Trophoblast cell (in vitro differentiated cells and primary cell): ENCODE results near the gene SCNN1G.

ENCODE experiments used
- DNase-seq, 2 donors: peaks; one replicate each; pipeline ENCODE4 v3.0.0-alpha.2; 2016
- H2AFZ ChIP-seq: 2 replicates; pipeline ENCODE4 v1.6.1; 2013; ENCODE audit warnings: low read length, moderate library complexity, mild to moderate bottlenecking; ENCODE audit not compliant: insufficient read depth, poor library complexity
- H2AK5ac ChIP-seq: 2 replicates; pipeline ENCODE4 v1.6.1; 2013; ENCODE audit warnings: mild to moderate bottlenecking, low read length
- H2BK120ac ChIP-seq: 2 replicates; pipeline ENCODE4 v1.6.1; 2013; ENCODE audit warnings: low read length, mild to moderate bottlenecking, moderate library complexity; ENCODE audit not compliant: insufficient read depth, poor library complexity
- H2BK12ac ChIP-seq: 2 replicates; pipeline ENCODE4 v1.6.1; 2013; ENCODE audit warnings: mild to moderate bottlenecking, low read length, moderate library complexity
- H2BK5ac ChIP-seq: 2 replicates; pipeline ENCODE4 v1.6.1; 2013; ENCODE audit warnings: low read length, low read depth, moderate library complexity, mild to moderate bottlenecking; ENCODE audit not compliant: poor library complexity
- H3K14ac ChIP-seq: 2 replicates; pipeline ENCODE4 v1.6.1; 2013; ENCODE audit warnings: mild to moderate bottlenecking, low read length
- H3K18ac ChIP-seq: 2 replicates; pipeline ENCODE4 v1.6.1; 2013; ENCODE audit warnings: mild to moderate bottlenecking, low read length
- H3K23ac ChIP-seq: 2 replicates; pipeline ENCODE4 v1.6.1; 2013; ENCODE audit warnings: low read length
- H3K27ac ChIP-seq: 2 replicates; pipeline ENCODE4 v1.5.1; 2013; ENCODE audit warnings: low read depth, mild to moderate bottlenecking, inconsistent platforms, low read length, moderate library complexity
- H3K27me3 ChIP-seq: 2 replicates; pipeline ENCODE4 v1.6.1; 2013; ENCODE audit warnings: inconsistent platforms, mild to moderate bottlenecking, low read length, moderate library complexity; ENCODE audit not compliant: insufficient read depth
- H3K36me3 ChIP-seq, 2 experiments: 1 replicate in 1 of 2; 2 replicates in 1 of 2; pipeline ENCODE4 v1.6.1; 2013; ENCODE audit warnings: low read length in 2 of 2, mild to moderate bottlenecking in 2 of 2, moderate library complexity in 1 of 2; ENCODE audit not compliant: insufficient read depth in 2 of 2, control insufficient read depth in 1 of 2
- H3K4ac ChIP-seq: 2 replicates; pipeline ENCODE4 v1.6.1; 2013; ENCODE audit warnings: low read depth, mild to moderate bottlenecking, low read length, moderate library complexity
- H3K4me1 ChIP-seq, 2 experiments: 1 replicate in 1 of 2; 2 replicates in 1 of 2; pipeline ENCODE4 v1.6.1; 2013; ENCODE audit warnings: low read length in 2 of 2, mild to moderate bottlenecking in 2 of 2, moderate library complexity in 1 of 2; ENCODE audit not compliant: insufficient read depth in 2 of 2, control insufficient read depth in 1 of 2
- H3K4me2 ChIP-seq: 2 replicates; pipeline ENCODE4 v1.6.1; 2013; ENCODE audit warnings: inconsistent platforms, mild to moderate bottlenecking, low read length, moderate library complexity
- H3K4me3 ChIP-seq: 2 replicates; pipeline ENCODE4 v1.5.1; 2013; ENCODE audit warnings: mild to moderate bottlenecking, low read depth, low read length, inconsistent platforms
- H3K79me1 ChIP-seq: one replicate; pipeline ENCODE4 v1.6.1; 2013; ENCODE audit warnings: low read length
- H3K79me2 ChIP-seq: 2 replicates; pipeline ENCODE4 v1.6.1; 2013; ENCODE audit warnings: low read length, mild to moderate bottlenecking; ENCODE audit not compliant: control insufficient read depth, insufficient read depth, poor library complexity
- H3K9ac ChIP-seq: 2 replicates; pipeline ENCODE4 v1.6.1; 2013; ENCODE audit warnings: mild to moderate bottlenecking, low read length
- H3K9me3 ChIP-seq: 2 replicates; pipeline ENCODE4 v1.6.1; 2013; ENCODE audit warnings: low read depth, mild to moderate bottlenecking, control low read depth, inconsistent platforms, low read length; ENCODE audit not compliant: insufficient read depth
- H4K12ac ChIP-seq: 2 replicates; pipeline ENCODE4 v1.6.1; 2013; ENCODE audit warnings: low read depth, mild to moderate bottlenecking, low read length, moderate library complexity
- H4K8ac ChIP-seq: 2 replicates; pipeline ENCODE4 v1.6.1; 2013; ENCODE audit warnings: low read depth, mild to moderate bottlenecking, low read length, moderate library complexity
- H4K91ac ChIP-seq: one replicate; pipeline ENCODE4 v1.6.1; 2013; ENCODE audit warnings: low read depth, mild to moderate bottlenecking, low read length, moderate library complexity
- WGBS: extraction: QIAGEN DNeasy Blood & Tissue Kit; methylation state at CpG from one replicate; pipeline ENCODE4 v1.1.7; 2013; ENCODE audit warnings: missing lambda C conversion rate; ENCODE audit not compliant: insufficient read length, insufficient coverage; ENCODE audit errors: extremely low coverage; 5-methylcytosine and 5-hydroxymethylcytosine counted together

Gene SCNN1G

GRCh38 chr16:23216658-23217246, 34.2 kb downstream of the SCNN1G start:
- Histone ChIP-seq H3K79me1 (no peaks in the 10 kb centered on the region), H3K9me3 (peaks cover 2% of the 10 kb centered on the region), H4K8ac (no peak overlapping the region), H2AFZ (no peak overlapping the region), H3K4me1 (no peaks in the 10 kb centered on the region), H4K91ac (no peak overlapping the region), H3K9ac (no peak overlapping the region), H2AK5ac (no peak overlapping the region), H3K23ac (no peak overlapping the region), H2BK12ac (no peak overlapping the region), H3K14ac (no peak overlapping the region), H3K79me2 (no peaks in the 10 kb centered on the region), H3K27me3 (no peaks in the 10 kb centered on the region), H3K4me3 (no peak overlapping the region), H3K36me3 (no peaks in the 10 kb centered on the region), H3K18ac (no peak overlapping the region), H2BK120ac (no peak overlapping the region), H2BK5ac (no peak overlapping the region), H4K12ac (no peak overlapping the region), H3K4me2 (no peak overlapping the region), H3K27ac (no peak overlapping the region), H3K4ac (no peak overlapping the region)
- DNase-seq, result no peak
- WGBS, result no CpG with 5 or more reads among the region's 4 CpGs

GRCh38 chr16:23217646-23218045, 35.1 kb downstream of the SCNN1G start:
- Histone ChIP-seq H3K9ac (no peak overlapping the region), H3K23ac (no peak overlapping the region), H2BK120ac (no peak overlapping the region), H4K12ac (no peak overlapping the region), H3K4me2 (no peak overlapping the region), H2AK5ac (no peak overlapping the region), H2BK12ac (no peak overlapping the region), H3K4me3 (no peak overlapping the region), H3K79me2 (no peaks in the 10 kb centered on the region), H3K14ac (no peak overlapping the region), H3K9me3 (no peaks in the 10 kb centered on the region), H3K27ac (no peak overlapping the region), H3K4ac (no peak overlapping the region), H2AFZ (no peak overlapping the region), H3K4me1 (no peaks in the 10 kb centered on the region), H3K27me3 (no peaks in the 10 kb centered on the region), H4K8ac (no peak overlapping the region), H3K36me3 (no peaks in the 10 kb centered on the region), H3K79me1 (no peaks in the 10 kb centered on the region), H3K18ac (no peak overlapping the region), H2BK5ac (no peak overlapping the region), H4K91ac (no peak overlapping the region)
- WGBS, result no CpG with 5 or more reads among the region's 8 CpGs
- DNase-seq, result no peak

GRCh38 chr16:23222929-23223328, 40.4 kb downstream of the SCNN1G start:
- Histone ChIP-seq H3K36me3 (no peaks in the 10 kb centered on the region), H3K4me2 (no peak overlapping the region), H3K79me2 (no peaks in the 10 kb centered on the region), H3K14ac (no peak overlapping the region), H3K4ac (no peak overlapping the region), H2AK5ac (no peak overlapping the region), H3K27ac (no peak overlapping the region), H3K18ac (no peak overlapping the region), H2BK12ac (no peak overlapping the region), H3K79me1 (no peaks in the 10 kb centered on the region), H3K23ac (no peak overlapping the region), H4K12ac (no peak overlapping the region), H4K8ac (no peak overlapping the region), H4K91ac (no peak overlapping the region), H3K27me3 (no peaks in the 10 kb centered on the region), H3K9ac (no peak overlapping the region), H2AFZ (no peak overlapping the region), H3K4me3 (no peak overlapping the region), H3K9me3 (peaks cover 2% of the 10 kb centered on the region), H3K4me1 (no peaks in the 10 kb centered on the region), H2BK5ac (no peak overlapping the region), H2BK120ac (no peak overlapping the region)
- DNase-seq, result no peak

GRCh38 chr16:23223368-23223767, 40.8 kb downstream of the SCNN1G start:
- no peak overlapping the region for H2AK5ac ChIP-seq
- no peaks in the 10 kb centered on the region for H3K36me3 ChIP-seq
- H3K4me1 ChIP-seq, result no peaks in the 10 kb centered on the region
- no peaks in the 10 kb centered on the region for H3K79me1 ChIP-seq
- H3K4ac ChIP-seq, result no peak overlapping the region
- no peak overlapping the region for H3K9ac ChIP-seq
- H4K8ac ChIP-seq, result no peak overlapping the region
- H3K9me3 ChIP-seq, result peaks cover 2% of the 10 kb centered on the region
- H3K14ac ChIP-seq, result no peak overlapping the region
- no peak overlapping the region for H3K27ac ChIP-seq
- DNase-seq, result no peak
- H2BK5ac ChIP-seq, result no peak overlapping the region
- no peaks in the 10 kb centered on the region for H3K79me2 ChIP-seq
- H2AFZ ChIP-seq, result no peak overlapping the region
- no peak overlapping the region for H3K18ac ChIP-seq
- H3K23ac ChIP-seq, result no peak overlapping the region
- no peak overlapping the region for H2BK12ac ChIP-seq
- H2BK120ac ChIP-seq, result no peak overlapping the region
- H4K91ac ChIP-seq, result no peak overlapping the region
- no peaks in the 10 kb centered on the region for H3K27me3 ChIP-seq
- H3K4me2 ChIP-seq, result no peak overlapping the region
- no CpG with 5 or more reads among the region's 8 CpGs for WGBS
- no peak overlapping the region for H3K4me3 ChIP-seq
- no peak overlapping the region for H4K12ac ChIP-seq
